GM23338 (cell line): ENCODE data around the gene PHLDB1.

Source experiments
- CREB1 ChIP-seq: fragments of 250-450 bp; sonication (Bioruptor Pico); IDR thresholded peaks from 2 replicates; pipeline ENCODE4 v1.5.0; 2020; ENCODE audit warnings: low read depth, mild to moderate bottlenecking, moderate library complexity
- CTCF ChIP-seq, 2 experiments: fragments of 200-600 bp in 1 of 2; sonication (generic) in 1 of 2; conservative IDR thresholded peaks; 2 replicates each; pipeline versions ENCODE4 v1.5.1 to v1.6.1; 2016 to 2017; ENCODE audit warnings: antibody characterized with exemption in 2 of 2, low read depth in 2 of 2, mild to moderate bottlenecking in 2 of 2, moderate library complexity in 1 of 2
- ZNF114 ChIP-seq: fragments of 250-450 bp; sonication (Bioruptor Pico); IDR thresholded peaks from 2 replicates; pipeline ENCODE4 v1.5.0; 2020; ENCODE audit warnings: mild to moderate bottlenecking, moderate library complexity
- TF ChIP-seq, protein P1 (sequence below): IDR thresholded peaks from one replicate; pipeline ENCODE4 v1.6.1; 2018; ENCODE audit warnings: antibody characterized with exemption; ENCODE audit not compliant: unreplicated experiment

DNA sequence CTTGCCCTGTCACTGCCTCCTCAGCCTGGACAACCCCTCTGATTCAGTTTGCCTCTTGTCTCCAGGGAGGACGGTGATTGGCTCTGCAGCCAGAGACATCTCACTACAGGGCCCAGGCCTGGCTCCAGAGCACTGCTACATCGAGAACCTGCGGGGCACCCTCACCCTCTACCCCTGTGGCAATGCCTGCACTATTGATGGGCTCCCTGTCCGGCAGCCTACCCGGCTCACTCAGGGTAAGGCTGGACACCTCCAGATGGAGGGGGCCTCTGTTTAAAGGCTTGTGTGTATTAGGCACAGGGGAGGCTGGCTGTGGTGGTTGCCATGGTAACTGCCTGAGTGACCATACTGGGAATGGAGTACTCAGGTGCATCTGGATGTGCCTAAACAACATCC is 8.6 kb downstream of the PHLDB1 start:
- TF ChIP-seq CTCF (conservative IDR thresholded peaks at IDR 0.05; ENCODE audit: low read depth in 2 of 2) (no peak), CREB1 (CRISPR knock-in tag) (no peak), ZNF114 (CRISPR knock-in tag) (no peak)
- TF ChIP-seq, protein P1, sequence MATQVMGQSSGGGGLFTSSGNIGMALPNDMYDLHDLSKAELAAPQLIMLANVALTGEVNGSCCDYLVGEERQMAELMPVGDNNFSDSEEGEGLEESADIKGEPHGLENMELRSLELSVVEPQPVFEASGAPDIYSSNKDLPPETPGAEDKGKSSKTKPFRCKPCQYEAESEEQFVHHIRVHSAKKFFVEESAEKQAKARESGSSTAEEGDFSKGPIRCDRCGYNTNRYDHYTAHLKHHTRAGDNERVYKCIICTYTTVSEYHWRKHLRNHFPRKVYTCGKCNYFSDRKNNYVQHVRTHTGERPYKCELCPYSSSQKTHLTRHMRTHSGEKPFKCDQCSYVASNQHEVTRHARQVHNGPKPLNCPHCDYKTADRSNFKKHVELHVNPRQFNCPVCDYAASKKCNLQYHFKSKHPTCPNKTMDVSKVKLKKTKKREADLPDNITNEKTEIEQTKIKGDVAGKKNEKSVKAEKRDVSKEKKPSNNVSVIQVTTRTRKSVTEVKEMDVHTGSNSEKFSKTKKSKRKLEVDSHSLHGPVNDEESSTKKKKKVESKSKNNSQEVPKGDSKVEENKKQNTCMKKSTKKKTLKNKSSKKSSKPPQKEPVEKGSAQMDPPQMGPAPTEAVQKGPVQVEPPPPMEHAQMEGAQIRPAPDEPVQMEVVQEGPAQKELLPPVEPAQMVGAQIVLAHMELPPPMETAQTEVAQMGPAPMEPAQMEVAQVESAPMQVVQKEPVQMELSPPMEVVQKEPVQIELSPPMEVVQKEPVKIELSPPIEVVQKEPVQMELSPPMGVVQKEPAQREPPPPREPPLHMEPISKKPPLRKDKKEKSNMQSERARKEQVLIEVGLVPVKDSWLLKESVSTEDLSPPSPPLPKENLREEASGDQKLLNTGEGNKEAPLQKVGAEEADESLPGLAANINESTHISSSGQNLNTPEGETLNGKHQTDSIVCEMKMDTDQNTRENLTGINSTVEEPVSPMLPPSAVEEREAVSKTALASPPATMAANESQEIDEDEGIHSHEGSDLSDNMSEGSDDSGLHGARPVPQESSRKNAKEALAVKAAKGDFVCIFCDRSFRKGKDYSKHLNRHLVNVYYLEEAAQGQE: no peak
